ENCODE measurements around the gene ARHGAP8.

DNA sequence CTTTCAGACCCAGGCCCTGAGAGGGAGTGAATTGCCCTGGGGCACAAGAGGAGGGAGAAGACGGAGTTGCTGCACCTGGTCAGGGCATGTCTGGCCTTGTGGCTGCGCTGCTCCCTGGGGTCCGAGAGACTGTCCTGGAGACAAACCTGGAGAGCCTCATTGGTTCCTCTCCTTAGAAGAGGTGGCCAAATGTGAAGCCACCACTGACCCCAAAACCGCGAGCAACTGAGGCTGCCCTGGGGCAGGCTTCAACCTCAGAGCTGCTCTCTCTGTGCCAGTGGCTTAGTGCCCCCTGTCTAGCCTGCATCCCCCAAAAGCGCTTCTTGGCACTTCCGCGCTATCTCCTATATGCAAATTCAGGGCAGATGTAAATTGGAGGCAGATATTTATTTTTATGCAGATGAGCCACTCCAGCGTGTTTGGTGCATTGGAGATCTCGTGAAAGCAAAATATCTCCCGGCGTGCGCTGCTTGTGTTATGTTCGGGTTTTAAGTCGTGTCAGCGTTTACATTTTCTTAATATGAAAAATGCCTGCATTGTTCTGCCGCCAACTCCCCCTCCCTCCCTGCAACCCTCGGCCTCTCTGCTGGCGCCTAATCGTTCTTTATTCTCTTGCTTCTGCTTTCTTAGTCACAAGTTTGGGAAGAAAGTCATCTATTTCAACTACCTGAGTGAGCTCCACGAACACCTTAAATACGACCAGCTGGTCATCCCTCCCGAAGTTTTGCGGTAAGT, 69.5 kb downstream of the ARHGAP8 start:
- TF ChIP-seq, protein P1, sequence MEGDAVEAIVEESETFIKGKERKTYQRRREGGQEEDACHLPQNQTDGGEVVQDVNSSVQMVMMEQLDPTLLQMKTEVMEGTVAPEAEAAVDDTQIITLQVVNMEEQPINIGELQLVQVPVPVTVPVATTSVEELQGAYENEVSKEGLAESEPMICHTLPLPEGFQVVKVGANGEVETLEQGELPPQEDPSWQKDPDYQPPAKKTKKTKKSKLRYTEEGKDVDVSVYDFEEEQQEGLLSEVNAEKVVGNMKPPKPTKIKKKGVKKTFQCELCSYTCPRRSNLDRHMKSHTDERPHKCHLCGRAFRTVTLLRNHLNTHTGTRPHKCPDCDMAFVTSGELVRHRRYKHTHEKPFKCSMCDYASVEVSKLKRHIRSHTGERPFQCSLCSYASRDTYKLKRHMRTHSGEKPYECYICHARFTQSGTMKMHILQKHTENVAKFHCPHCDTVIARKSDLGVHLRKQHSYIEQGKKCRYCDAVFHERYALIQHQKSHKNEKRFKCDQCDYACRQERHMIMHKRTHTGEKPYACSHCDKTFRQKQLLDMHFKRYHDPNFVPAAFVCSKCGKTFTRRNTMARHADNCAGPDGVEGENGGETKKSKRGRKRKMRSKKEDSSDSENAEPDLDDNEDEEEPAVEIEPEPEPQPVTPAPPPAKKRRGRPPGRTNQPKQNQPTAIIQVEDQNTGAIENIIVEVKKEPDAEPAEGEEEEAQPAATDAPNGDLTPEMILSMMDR (IDR thresholded peaks at IDR 0.05): no peak
- TF ChIP-seq SMC3 (IDR thresholded peaks at IDR 0.05): no peak
- TF ChIP-seq, protein P2, sequence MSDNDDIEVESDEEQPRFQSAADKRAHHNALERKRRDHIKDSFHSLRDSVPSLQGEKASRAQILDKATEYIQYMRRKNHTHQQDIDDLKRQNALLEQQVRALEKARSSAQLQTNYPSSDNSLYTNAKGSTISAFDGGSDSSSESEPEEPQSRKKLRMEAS (IDR thresholded peaks at IDR 0.05): no peak
- TF ChIP-seq ESRRA (IDR thresholded peaks at IDR 0.05; ENCODE audit: borderline replicate concordance, low read length): no peak
- TF ChIP-seq EP300 (IDR thresholded peaks at IDR 0.05): no peak
- no peak for TF ChIP-seq POLR2A (IDR thresholded peaks at IDR 0.05; ENCODE audit: low read length)

Measured in A549 (cell line).